GM13977 (cell line): Measurements from ENCODE around the gene NHLH2.

Experiments
- DNase-seq: peaks from one replicate; pipeline ENCODE4 v3.0.0; 2012; ENCODE audit warnings: low spot score
- in situ Hi-C: fragments of 300-500 bp; cut with MboI; formaldehyde crosslinking; loops from one replicate; pipeline ENCODE4 v1.12.0; 2022; ENCODE audit warnings: low sequenced_read_pairs, low pct_unique_long_range_greater_than_20kb, mixed read lengths, inconsistent platforms; ENCODE audit not compliant: unreplicated experiment
- TF ChIP-seq, protein P1 (sequence below): IDR thresholded peaks from 2 replicates; pipeline ENCODE4 v1.5.1; 2012; ENCODE audit warnings: mild to moderate bottlenecking, control low read depth; ENCODE audit not compliant: insufficient read depth; ENCODE audit errors: extremely low read depth, missing control alignments

The NHLH2 gene

DNA sequence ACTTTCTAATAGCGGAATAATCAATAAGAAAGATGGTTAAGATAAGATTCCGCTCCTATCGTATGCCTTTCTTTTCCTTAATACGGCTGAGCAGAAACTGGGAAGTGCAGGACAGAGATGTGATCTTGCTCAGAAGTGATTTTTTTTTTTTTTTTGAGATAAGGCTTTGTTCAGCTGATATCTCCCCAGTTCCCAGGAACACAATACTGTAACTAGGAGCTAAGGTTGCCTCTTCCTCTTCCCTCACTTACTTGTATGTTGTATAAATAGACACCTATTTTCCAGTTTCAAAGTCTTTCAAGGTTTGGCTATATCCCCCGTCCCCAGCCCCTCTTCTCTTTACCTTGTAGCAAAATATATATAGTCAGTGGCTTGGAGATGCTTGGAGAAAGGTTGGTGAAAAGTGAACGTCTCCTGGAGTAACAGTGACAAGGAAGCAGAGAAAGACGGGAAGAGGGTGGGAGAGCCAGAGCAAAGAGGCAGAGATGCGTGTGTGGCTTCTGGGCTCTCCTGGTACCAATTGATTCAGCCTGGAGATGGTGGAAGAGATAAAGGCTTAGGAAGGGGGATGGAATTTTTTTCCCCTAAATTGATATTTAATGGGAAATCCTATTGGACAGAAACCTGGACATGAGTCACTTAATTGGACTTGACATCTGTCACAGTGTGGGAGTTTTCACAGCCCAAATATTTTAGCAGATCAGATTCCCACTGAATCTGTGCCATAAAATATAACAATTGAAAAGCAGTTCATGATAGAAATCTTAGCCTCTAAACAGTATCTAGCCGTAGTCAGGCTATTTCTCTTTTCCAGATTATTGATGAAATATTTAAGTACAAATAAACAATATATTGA, at the start of gene NHLH2:
TSS of gene NHLH2 (minus strand) at position 522 of the 856 bp plus-strand sequence. CDS start 2,754 bp downstream, outside the sequence.
- no peak for DNase-seq
- in situ Hi-C loops, result no loop called here
- TF ChIP-seq, protein P1, sequence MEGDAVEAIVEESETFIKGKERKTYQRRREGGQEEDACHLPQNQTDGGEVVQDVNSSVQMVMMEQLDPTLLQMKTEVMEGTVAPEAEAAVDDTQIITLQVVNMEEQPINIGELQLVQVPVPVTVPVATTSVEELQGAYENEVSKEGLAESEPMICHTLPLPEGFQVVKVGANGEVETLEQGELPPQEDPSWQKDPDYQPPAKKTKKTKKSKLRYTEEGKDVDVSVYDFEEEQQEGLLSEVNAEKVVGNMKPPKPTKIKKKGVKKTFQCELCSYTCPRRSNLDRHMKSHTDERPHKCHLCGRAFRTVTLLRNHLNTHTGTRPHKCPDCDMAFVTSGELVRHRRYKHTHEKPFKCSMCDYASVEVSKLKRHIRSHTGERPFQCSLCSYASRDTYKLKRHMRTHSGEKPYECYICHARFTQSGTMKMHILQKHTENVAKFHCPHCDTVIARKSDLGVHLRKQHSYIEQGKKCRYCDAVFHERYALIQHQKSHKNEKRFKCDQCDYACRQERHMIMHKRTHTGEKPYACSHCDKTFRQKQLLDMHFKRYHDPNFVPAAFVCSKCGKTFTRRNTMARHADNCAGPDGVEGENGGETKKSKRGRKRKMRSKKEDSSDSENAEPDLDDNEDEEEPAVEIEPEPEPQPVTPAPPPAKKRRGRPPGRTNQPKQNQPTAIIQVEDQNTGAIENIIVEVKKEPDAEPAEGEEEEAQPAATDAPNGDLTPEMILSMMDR, result no peak

DNA sequence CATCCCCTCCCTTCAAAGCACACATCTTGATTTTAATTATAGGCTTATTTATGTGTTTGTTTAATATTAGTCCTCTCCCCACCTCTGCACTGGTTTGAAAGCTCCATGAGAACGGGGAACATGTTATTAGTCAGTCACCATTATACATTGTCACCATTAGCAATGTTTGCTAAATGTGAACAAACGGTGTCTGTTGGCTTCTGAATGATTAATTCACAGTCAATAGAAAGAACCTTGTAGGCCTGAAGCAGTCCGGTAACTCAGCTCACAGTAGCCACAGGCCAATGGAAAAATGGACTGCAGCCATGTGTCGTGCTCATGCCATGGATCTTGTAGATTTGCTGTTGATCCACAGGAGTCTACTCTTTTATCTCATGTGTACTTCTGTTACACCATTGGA, 49.7 kb upstream of the NHLH2 start:
- in situ Hi-C loops, result no loop called here
- no peak for DNase-seq
- TF ChIP-seq, protein P1, result no peak

DNA sequence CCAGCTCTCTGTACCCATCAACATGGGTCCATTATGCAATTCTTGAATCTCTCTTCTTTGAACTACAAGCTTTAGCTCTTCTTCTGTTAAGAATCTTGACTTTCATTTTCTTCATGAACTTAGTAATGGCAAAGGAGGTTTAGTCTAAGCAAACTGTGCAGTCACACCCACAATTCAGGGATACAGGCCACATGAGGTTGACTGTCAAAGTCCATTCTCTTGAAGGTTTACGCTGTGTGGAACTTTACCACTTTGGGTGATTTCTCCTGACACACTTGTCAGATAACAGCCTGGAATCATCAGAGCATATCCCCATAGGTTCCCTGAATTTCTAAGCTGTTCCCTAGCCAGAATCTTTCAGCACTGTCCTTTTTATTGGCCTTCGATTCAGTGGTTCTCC, 48.0 kb upstream of the NHLH2 start:
- in situ Hi-C loops, result no loop called here
- TF ChIP-seq, protein P1, result no peak
- no peak for DNase-seq

DNA sequence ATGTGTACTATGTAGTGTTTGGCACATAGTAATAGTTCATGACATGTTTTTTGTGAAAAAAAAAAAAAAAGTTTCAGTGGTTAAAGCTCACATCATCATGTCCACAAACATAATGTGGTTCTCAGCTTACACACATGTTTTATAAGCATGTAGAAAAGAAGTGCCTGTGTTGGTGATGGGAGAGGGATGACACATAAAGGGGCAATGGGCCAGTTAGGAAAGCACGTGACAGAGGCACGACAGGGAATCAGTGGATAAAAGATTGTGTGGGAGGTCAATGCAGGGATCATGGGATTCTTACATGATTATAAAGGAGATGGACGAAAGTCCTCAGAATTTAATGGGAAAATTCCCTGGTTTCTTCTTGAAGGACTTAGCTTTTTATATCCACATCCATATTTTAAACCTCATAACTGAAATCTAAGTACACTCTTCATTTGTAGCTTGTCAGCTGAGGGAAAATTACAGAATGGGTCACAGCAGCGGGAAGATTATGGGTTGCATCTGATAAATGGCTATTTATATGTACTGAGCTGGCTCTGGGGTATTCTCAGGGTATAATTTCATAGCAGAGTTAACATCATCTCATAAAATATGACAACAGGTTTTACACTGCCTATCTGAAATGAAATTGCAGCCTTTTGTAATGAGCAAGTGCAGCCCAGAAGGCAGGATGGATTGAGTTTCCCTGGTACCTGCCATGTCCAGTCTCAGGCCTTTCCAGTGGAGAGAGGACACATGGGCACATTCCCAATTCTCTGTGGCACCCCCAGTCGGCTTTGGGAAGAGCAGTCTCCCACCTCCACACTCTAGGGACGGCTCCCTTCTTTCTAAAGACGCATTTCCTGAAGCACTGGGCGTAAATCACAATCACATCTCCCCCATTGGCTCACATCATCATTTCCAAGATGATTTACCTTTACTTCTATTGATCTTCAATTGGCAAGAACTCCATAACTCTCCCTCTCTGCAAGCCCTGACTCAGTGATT, 42.3 kb upstream of the NHLH2 start:
- TF ChIP-seq, protein P1, result no peak
- no peak for DNase-seq
- in situ Hi-C loops, result no loop called here

DNA sequence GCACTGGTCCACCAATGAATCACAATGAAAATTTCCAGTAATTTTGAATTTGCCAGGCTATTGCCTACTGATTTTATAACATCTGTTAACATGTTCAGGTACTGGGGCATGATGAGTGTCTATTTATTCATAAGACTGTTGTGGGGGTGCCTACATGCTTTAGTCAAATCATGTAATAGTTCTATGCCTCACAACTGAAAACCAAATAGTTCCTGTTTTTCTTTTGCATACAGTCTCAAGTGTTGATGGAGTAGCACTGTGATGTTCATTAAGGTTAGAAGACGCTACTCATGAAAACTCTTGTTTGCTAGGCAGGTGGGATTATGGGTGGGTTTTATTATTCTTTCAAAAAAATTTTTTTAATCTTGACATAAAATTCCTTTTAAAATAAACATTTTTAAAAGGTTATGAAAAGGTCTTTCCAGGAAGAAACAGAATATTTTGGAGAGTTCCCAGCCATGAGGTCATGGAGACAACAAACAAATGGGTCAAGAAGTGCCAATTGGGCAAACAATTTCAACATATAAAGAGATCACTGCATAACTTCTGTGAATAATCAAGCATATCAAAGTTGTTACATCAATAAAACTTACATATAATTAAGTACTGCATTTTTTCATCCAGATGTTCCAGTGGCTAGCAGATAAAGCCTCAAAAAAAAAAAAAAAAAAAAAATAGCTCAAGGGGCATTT, 40.2 kb upstream of the NHLH2 start:
- in situ Hi-C loops, result no loop called here
- TF ChIP-seq, protein P1, result no peak
- DNase-seq, result no peak

DNA sequence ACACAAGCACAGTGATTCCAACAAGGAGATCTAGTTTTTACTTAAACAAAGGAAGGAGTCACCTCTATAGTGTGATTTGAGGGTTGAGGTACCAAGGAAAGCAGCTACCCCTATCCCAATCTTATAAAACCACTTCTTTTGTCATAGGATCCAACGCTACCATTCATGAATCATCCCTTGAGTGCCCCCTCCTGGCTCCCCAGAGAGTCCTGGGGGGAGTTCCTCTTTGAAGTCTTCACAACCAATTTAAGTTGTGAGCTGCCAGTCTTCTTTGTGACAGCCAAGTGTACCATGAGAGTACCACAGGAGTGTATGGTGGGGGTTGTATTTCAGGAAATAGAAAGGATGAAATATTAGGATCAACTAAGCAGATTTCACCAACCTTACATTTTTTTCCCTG, 39.1 kb upstream of the NHLH2 start:
- TF ChIP-seq, protein P1, result no peak
- in situ Hi-C loops, result no loop called here
- DNase-seq, result no peak
